Measurements from ENCODE around the gene HDAC8. TPM values are rescaled to one million over a fixed set of nuclear protein-coding genes. Genes with fewer than 3 reads are reported as not detected.

The HDAC8 gene
- total RNA-seq, 2 donors from 2014 or later = 12.0 to 13.0 TPM

GRCh38 chrX:72313707-72314641, 258.7 kb downstream of the HDAC8 start:
- H3K4me3 ChIP-seq = no peak overlapping the region
- H3K36me3 ChIP-seq = no peaks in the 10 kb centered on the region
- no peaks in the 10 kb centered on the region for H3K9me3 ChIP-seq
- TF ChIP-seq CTCF (IDR thresholded peaks at IDR 0.05) = no peak
- H3K27ac ChIP-seq = no peak overlapping the region
- peaks cover 0 to 3% of the 10 kb centered on the region in 2 donors for H3K4me1 ChIP-seq
- DNase-seq (ENCODE audit: low spot score) = no peak
- peaks cover 0 to 6% of the 10 kb centered on the region in 2 donors for H3K27me3 ChIP-seq

- no peak overlapping the region for H3K4me3 ChIP-seq
These were observed 260.2 kb downstream of the HDAC8 start for GRCh38 chrX:72312311-72312940.

GRCh38 chrX:72309297-72310071, 263.2 kb downstream of the HDAC8 start:
- no peaks in the 10 kb centered on the region for H3K36me3 ChIP-seq
- peaks cover 0 to 38% of the 10 kb centered on the region in 2 donors for H3K4me1 ChIP-seq
- peak; percentile 26 for DNase-seq (ENCODE audit: low spot score)
- H3K9me3 ChIP-seq = no peaks in the 10 kb centered on the region
- H3K4me3 ChIP-seq = peak overlapping the region; percentile 18 to 37
- H3K27ac ChIP-seq = no peak overlapping the region
- H3K27me3 ChIP-seq = peaks cover 4 to 32% of the 10 kb centered on the region in 2 donors
- no peak for TF ChIP-seq CTCF (IDR thresholded peaks at IDR 0.05)

More at GRCh38 chrX:72312311-72312940, 260.2 kb downstream of the HDAC8 start:
- TF ChIP-seq CTCF (IDR thresholded peaks at IDR 0.05) = no peak
- Histone ChIP-seq H3K4me1 (peaks cover 0 to 19% of the 10 kb centered on the region in 2 donors), H3K9me3 (no peaks in the 10 kb centered on the region), H3K27ac (no peak overlapping the region), H3K36me3 (no peaks in the 10 kb centered on the region), H3K27me3 (peaks cover 0 to 19% of the 10 kb centered on the region in 2 donors)
- no peak for DNase-seq (ENCODE audit: low spot score)

- H3K4me1 ChIP-seq = peaks cover 0 to 38% of the 10 kb centered on the region in 2 donors
- H3K4me3 ChIP-seq = peak overlapping the region; percentile 18 to 37
- DNase-seq (ENCODE audit: low spot score) = no peak
- H3K36me3 ChIP-seq = no peaks in the 10 kb centered on the region
- H3K9me3 ChIP-seq = no peaks in the 10 kb centered on the region
- H3K27me3 ChIP-seq = peaks cover 4 to 32% of the 10 kb centered on the region in 2 donors
- TF ChIP-seq CTCF (IDR thresholded peaks at IDR 0.05) = no peak
- no peak overlapping the region for H3K27ac ChIP-seq
These were observed 263.9 kb downstream of the HDAC8 start for GRCh38 chrX:72308566-72309296.

- Histone ChIP-seq H3K36me3 (no peaks in the 10 kb centered on the region), H3K4me1 (peaks cover 0 to 38% of the 10 kb centered on the region in 2 donors), H3K9me3 (no peaks in the 10 kb centered on the region), H3K27ac (no peak overlapping the region), H3K27me3 (peaks cover 9 to 32% of the 10 kb centered on the region in 2 donors), H3K4me3 (peak overlapping the region in 1 of 2 donors; percentile 37)
- TF ChIP-seq CTCF (IDR thresholded peaks at IDR 0.05) = no peak
- no peak for DNase-seq (ENCODE audit: low spot score)
These were observed 264.5 kb downstream of the HDAC8 start for GRCh38 chrX:72308209-72308565.

Measured in right atrium auricular region (tissue), 2 donors.